HEK293T (cell line): ENCODE results near the gene LNX2.

Experiments
- CTCF ChIA-PET: fragments of 350-600 bp; formaldehyde crosslinking; extraction: SDS; loops from one replicate; lab custom pipeline; 2021; ENCODE audit warnings: antibody characterized with exemption, inconsistent platforms; lab: Yijun Ruan, JAX
- POLR2A ChIA-PET: fragments of 350-600 bp; formaldehyde crosslinking; extraction: SDS; loops from one replicate; lab custom pipeline; 2020; ENCODE audit warnings: antibody characterized with exemption, inconsistent platforms; lab: Yijun Ruan, JAX
- DNase-seq: peaks from one replicate; pipeline ENCODE4 v3.0.0; 2012; ENCODE audit warnings: mixed read lengths; ENCODE audit errors: extremely low spot score
- ARNT ChIP-seq: fragments of 450-650 bp; IDR thresholded peaks from 2 replicates; pipeline ENCODE4 v1.6.1; 2017; ENCODE audit warnings: mild to moderate bottlenecking
- BHLHE40 ChIP-seq: fragments of 450-650 bp; IDR thresholded peaks from 2 replicates; pipeline ENCODE4 v1.6.1; 2016; ENCODE audit warnings: mild to moderate bottlenecking, moderate library complexity, borderline replicate concordance
- CTBP1 ChIP-seq: fragments of 450-650 bp; IDR thresholded peaks from 2 replicates; pipeline ENCODE4 v1.6.1; 2016; ENCODE audit warnings: borderline replicate concordance
- ELF4 ChIP-seq: fragments of 450-650 bp; IDR thresholded peaks from 2 replicates; pipeline ENCODE4 v1.6.1; 2017; ENCODE audit warnings: antibody characterized with exemption
- FOXA1 ChIP-seq: fragments of 450-650 bp; IDR thresholded peaks from 2 replicates; pipeline ENCODE4 v1.6.1; 2016; ENCODE audit warnings: mild to moderate bottlenecking
- FOXK2 ChIP-seq: fragments of 450-650 bp; IDR thresholded peaks from 2 replicates; pipeline ENCODE4 v1.6.1; 2016; ENCODE audit warnings: mild to moderate bottlenecking
- FOXM1 ChIP-seq: fragments of 450-650 bp; IDR thresholded peaks from 2 replicates; pipeline ENCODE4 v1.6.1; 2017; ENCODE audit warnings: mild to moderate bottlenecking, borderline replicate concordance
- HDGF ChIP-seq: fragments of 450-650 bp; IDR thresholded peaks from 2 replicates; pipeline ENCODE4 v1.6.1; 2017; ENCODE audit warnings: antibody characterized with exemption, borderline replicate concordance
- L3MBTL2 ChIP-seq: fragments of 450-650 bp; conservative IDR thresholded peaks from 2 replicates; pipeline ENCODE4 v1.6.1; 2016; ENCODE audit warnings: mild to moderate bottlenecking
- LEF1 ChIP-seq: fragments of 450-650 bp; IDR thresholded peaks from 2 replicates; pipeline ENCODE4 v1.6.1; 2017; ENCODE audit warnings: mild to moderate bottlenecking, borderline replicate concordance
- NFRKB ChIP-seq: fragments of 450-650 bp; IDR thresholded peaks from 2 replicates; pipeline ENCODE4 v1.6.1; 2016; ENCODE audit warnings: mild to moderate bottlenecking, moderate library complexity
- SP1 ChIP-seq: fragments of 450-650 bp; IDR thresholded peaks from 2 replicates; pipeline ENCODE4 v1.6.1; 2017
- SUZ12 ChIP-seq: fragments of 450-650 bp; IDR thresholded peaks from 2 replicates; pipeline ENCODE4 v1.6.1; 2016; ENCODE audit warnings: mild to moderate bottlenecking
- TARDBP ChIP-seq: fragments of 450-650 bp; IDR thresholded peaks from 2 replicates; pipeline ENCODE4 v1.6.1; 2016
- ZNF384 ChIP-seq: fragments of 450-650 bp; IDR thresholded peaks from 2 replicates; pipeline ENCODE4 v1.6.1; 2016
- TF ChIP-seq, protein P1 (sequence below): fragments of 450-650 bp; IDR thresholded peaks from 2 replicates; pipeline ENCODE4 v1.6.1; 2016

Gene LNX2

GRCh38 chr13:27496536-27497273 lies 123.6 kb downstream of the LNX2 start:
- DNase-seq, result no peak
- TF ChIP-seq, protein P1, sequence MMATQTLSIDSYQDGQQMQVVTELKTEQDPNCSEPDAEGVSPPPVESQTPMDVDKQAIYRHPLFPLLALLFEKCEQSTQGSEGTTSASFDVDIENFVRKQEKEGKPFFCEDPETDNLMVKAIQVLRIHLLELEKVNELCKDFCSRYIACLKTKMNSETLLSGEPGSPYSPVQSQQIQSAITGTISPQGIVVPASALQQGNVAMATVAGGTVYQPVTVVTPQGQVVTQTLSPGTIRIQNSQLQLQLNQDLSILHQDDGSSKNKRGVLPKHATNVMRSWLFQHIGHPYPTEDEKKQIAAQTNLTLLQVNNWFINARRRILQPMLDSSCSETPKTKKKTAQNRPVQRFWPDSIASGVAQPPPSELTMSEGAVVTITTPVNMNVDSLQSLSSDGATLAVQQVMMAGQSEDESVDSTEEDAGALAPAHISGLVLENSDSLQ, result no peak
- TF ChIP-seq ELF4 (no peak), CTBP1 (no peak), BHLHE40 (no peak), NFRKB (no peak), HDGF (no peak), TARDBP (no peak), ARNT (no peak), FOXA1 (no peak), FOXK2 (no peak), SUZ12 (no peak)
- CTCF ChIA-PET, result interaction anchor here (0.7 to 1.3 kb wide), 2 partner anchors 51 to 330 kb away, joined by 3 to 4 read pairs; no protein-coding TSS in a partner anchor
- POLR2A ChIA-PET, result no interaction called here

DNA sequence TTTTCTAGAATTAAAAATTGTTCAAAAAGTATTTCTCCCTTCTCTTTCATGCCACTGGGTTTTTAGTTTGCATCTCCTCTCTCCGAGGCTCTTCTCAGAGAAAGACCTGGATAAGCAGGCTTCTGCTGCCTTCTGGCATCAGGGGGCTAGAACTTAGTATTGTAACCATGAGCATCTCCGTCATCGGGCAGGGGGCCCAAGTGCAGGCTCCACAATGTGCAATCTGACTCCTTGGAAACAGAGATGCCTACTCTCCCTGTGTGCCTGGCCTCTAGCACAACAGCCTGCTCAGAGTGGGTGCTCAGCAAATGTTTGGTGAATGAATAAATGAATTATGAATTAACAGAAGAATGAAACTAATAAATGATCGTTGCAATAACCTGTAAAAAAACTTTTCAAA lies 124.3 kb downstream of the LNX2 start:
- ChIA-PET POLR2A (no interaction called here), CTCF (interaction anchor here (1.3 kb wide), 1 partner anchor 331 kb away, joined by 3 read pairs; no protein-coding TSS in a partner anchor)
- no peak for TF ChIP-seq ZNF384
- TF ChIP-seq HDGF, result no peak
- no peak for TF ChIP-seq FOXK2
- TF ChIP-seq TARDBP, result no peak
- TF ChIP-seq FOXM1, result no peak
- TF ChIP-seq LEF1, result no peak
- no peak for TF ChIP-seq ARNT
- TF ChIP-seq ELF4, result no peak
- no peak for TF ChIP-seq CTBP1
- TF ChIP-seq FOXA1, result no peak
- no peak for TF ChIP-seq SUZ12
- no peak for TF ChIP-seq L3MBTL2
- no peak for TF ChIP-seq BHLHE40
- TF ChIP-seq SP1, result no peak
- TF ChIP-seq NFRKB, result no peak
- TF ChIP-seq, protein P1, result no peak
- DNase-seq, result no peak
